Endodermal cell (in vitro differentiated cells): Measurements from ENCODE around the gene NCCRP1. TPM values are rescaled to one million over a fixed set of nuclear protein-coding genes. Genes with fewer than 3 reads are reported as not detected.

Experiments
- DNase-seq: peaks from one replicate; pipeline ENCODE4 v3.0.0-alpha.2; 2017
- H3K27ac ChIP-seq: 2 replicates; pipeline ENCODE4 v1.5.1; 2013; ENCODE audit warnings: mild to moderate bottlenecking, low read depth, low read length, moderate library complexity
- H3K27me3 ChIP-seq: 2 replicates; pipeline ENCODE4 v1.6.1; 2013; ENCODE audit warnings: mild to moderate bottlenecking, low read length, moderate library complexity; ENCODE audit not compliant: insufficient read depth, control insufficient read depth, poor library complexity, severe bottlenecking
- H3K36me3 ChIP-seq: 2 replicates; pipeline ENCODE4 v1.7.0; 2013; ENCODE audit warnings: mild to moderate bottlenecking, low read length, moderate library complexity; ENCODE audit not compliant: control insufficient read depth, insufficient read depth
- H3K4me1 ChIP-seq: one replicate; pipeline ENCODE4 v1.7.0; 2013; ENCODE audit warnings: low read length; ENCODE audit not compliant: control insufficient read depth, insufficient read depth
- H3K4me3 ChIP-seq: 2 replicates; pipeline ENCODE4 v1.5.1; 2013; ENCODE audit warnings: mild to moderate bottlenecking, low read length, moderate library complexity
- H3K9ac ChIP-seq: 2 replicates; pipeline ENCODE4 v1.6.1; 2013; ENCODE audit warnings: mild to moderate bottlenecking, low read length, moderate library complexity; ENCODE audit not compliant: poor library complexity, severe bottlenecking; ENCODE audit errors: extremely low read depth
- H3K9me3 ChIP-seq: 2 replicates; pipeline ENCODE4 v1.6.1; 2013; ENCODE audit warnings: mild to moderate bottlenecking, low read length, moderate library complexity; ENCODE audit not compliant: control insufficient read depth
- H3K27ac Mint-ChIP-seq: 2 replicates; pipeline ENCODE4 v1.8.0; 2020; ENCODE audit warnings: mixed read lengths
- H3K27me3 Mint-ChIP-seq: 2 replicates; pipeline ENCODE4 v1.8.0; 2021; ENCODE audit warnings: mild to moderate bottlenecking, mixed read lengths; ENCODE audit not compliant: insufficient read depth
- H3K36me3 Mint-ChIP-seq: 2 replicates; pipeline ENCODE4 v1.8.0; 2020; ENCODE audit warnings: low read depth, mixed read lengths
- H3K4me1 Mint-ChIP-seq: 2 replicates; pipeline ENCODE4 v1.8.0; 2020; ENCODE audit warnings: mixed read lengths
- H3K4me3 Mint-ChIP-seq: 2 replicates; pipeline ENCODE4 v1.8.0; 2020; ENCODE audit warnings: mild to moderate bottlenecking, moderate library complexity, mixed read lengths
- H3K9me3 Mint-ChIP-seq: 2 replicates; pipeline ENCODE4 v1.8.0; 2020; ENCODE audit warnings: mild to moderate bottlenecking, mixed read lengths
- WGBS, 2 experiments: methylation state at CpG; one replicate each; pipeline versions ENCODE4 v1.1.5 to v1.1.7; 2013; ENCODE audit warnings: missing lambda C conversion rate in 2 of 2, mixed read lengths in 1 of 2; ENCODE audit not compliant: insufficient coverage in 1 of 2, insufficient read length in 1 of 2; 5-methylcytosine and 5-hydroxymethylcytosine counted together
- total RNA-seq, 2 donors: library from RNA; stranded (reverse); fragmentation: NEBNext Ultra II Directional in 1 of 2; extraction: Animal tissue kit (Norgen Biotek cat#: 25700) in 1 of 2; gene quantifications; 2 replicates in 1 of 2; 3 replicates in 1 of 2; pipeline ENCODE4 v1.2.1, GENCODE V29; 2021
- TF ChIP-seq, protein P1 (sequence below): fragments of 200-600 bp; sonication (generic); conservative IDR thresholded peaks from 2 replicates; pipeline ENCODE4 v1.5.0; 2021; ENCODE audit warnings: antibody characterized with exemption, mild to moderate bottlenecking

The NCCRP1 gene
- total RNA-seq, 2 donors from 2014 or later = 0.40 to 0.53 TPM

DNA sequence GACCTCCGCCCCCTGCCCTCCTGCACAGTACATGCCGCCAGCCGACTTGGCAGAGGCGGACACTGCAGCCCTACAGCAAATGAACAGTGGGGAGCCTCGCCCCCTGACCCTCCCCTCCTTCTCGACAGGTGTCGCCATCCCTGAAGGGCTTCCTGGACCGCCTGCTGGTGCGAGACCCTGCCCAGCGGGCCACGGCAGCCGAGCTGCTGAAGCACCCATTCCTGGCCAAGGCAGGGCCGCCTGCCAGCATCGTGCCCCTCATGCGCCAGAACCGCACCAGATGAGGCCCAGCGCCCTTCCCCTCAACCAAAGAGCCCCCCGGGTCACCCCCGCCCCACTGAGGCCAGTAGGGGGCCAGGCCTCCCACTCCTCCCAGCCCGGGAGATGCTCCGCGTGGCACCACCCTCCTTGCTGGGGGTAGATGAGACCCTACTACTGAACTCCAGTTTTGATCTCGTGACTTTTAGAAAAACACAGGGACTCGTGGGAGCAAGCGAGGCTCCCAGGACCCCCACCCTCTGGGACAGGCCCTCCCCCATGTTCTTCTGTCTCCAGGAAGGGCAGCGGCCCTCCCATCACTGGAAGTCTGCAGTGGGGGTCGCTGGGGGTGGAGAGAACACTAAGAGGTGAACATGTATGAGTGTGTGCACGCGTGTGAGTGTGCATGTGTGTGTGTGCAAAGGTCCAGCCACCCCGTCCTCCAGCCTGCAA, 18.3 kb upstream of the NCCRP1 start:
- DNase-seq = no peak
- Histone ChIP-seq H3K4me3 (no peak overlapping the region), H3K4me1 (no peaks in the 10 kb centered on the region), H3K36me3 (peaks cover 13% of the 10 kb centered on the region), H3K9ac (no peak overlapping the region), H3K27me3 (no peaks in the 10 kb centered on the region), H3K27ac (no peak overlapping the region), H3K9me3 (no peaks in the 10 kb centered on the region)
- Mint-ChIP-seq H3K27ac (no peak overlapping the region), H3K36me3 (peaks cover 34% of the 10 kb centered on the region), H3K27me3 (no peaks in the 10 kb centered on the region), H3K4me1 (no peaks in the 10 kb centered on the region), H3K9me3 (peaks cover 5% of the 10 kb centered on the region), H3K4me3 (no peak overlapping the region)
- 93% methylated on average over 5 to 30 of the region's 30 CpGs for WGBS, 2 experiments
- TF ChIP-seq, protein P1, sequence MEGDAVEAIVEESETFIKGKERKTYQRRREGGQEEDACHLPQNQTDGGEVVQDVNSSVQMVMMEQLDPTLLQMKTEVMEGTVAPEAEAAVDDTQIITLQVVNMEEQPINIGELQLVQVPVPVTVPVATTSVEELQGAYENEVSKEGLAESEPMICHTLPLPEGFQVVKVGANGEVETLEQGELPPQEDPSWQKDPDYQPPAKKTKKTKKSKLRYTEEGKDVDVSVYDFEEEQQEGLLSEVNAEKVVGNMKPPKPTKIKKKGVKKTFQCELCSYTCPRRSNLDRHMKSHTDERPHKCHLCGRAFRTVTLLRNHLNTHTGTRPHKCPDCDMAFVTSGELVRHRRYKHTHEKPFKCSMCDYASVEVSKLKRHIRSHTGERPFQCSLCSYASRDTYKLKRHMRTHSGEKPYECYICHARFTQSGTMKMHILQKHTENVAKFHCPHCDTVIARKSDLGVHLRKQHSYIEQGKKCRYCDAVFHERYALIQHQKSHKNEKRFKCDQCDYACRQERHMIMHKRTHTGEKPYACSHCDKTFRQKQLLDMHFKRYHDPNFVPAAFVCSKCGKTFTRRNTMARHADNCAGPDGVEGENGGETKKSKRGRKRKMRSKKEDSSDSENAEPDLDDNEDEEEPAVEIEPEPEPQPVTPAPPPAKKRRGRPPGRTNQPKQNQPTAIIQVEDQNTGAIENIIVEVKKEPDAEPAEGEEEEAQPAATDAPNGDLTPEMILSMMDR = no peak

GRCh38 chr19:39179754-39180153, 17.0 kb upstream of the NCCRP1 start:
- H3K4me3 Mint-ChIP-seq = no peak overlapping the region
- H3K27me3 Mint-ChIP-seq = no peaks in the 10 kb centered on the region
- TF ChIP-seq, protein P1 = no peak
- Histone ChIP-seq H3K36me3 (peaks cover 15% of the 10 kb centered on the region), H3K4me3 (no peak overlapping the region), H3K4me1 (no peaks in the 10 kb centered on the region), H3K27ac (no peak overlapping the region), H3K9me3 (no peaks in the 10 kb centered on the region), H3K27me3 (no peaks in the 10 kb centered on the region), H3K9ac (no peak overlapping the region)
- WGBS, 2 experiments = 96 to 100% methylated on average over 5 to 10 of the region's 10 CpGs
- DNase-seq = no peak
- peaks cover 7% of the 10 kb centered on the region for H3K9me3 Mint-ChIP-seq
- no peak overlapping the region for H3K27ac Mint-ChIP-seq
- no peaks in the 10 kb centered on the region for H3K4me1 Mint-ChIP-seq
- H3K36me3 Mint-ChIP-seq = peaks cover 34% of the 10 kb centered on the region

- H3K4me1 ChIP-seq = no peaks in the 10 kb centered on the region
- TF ChIP-seq, protein P1 = no peak
- H3K27ac ChIP-seq = no peak overlapping the region
- H3K9me3 ChIP-seq = no peaks in the 10 kb centered on the region
- 89 to 91% methylated on average over 7 to 9 of the region's 9 CpGs for WGBS, 2 experiments
- no peak overlapping the region for H3K4me3 ChIP-seq
- Mint-ChIP-seq H3K9me3 (peaks cover 7% of the 10 kb centered on the region), H3K27me3 (no peaks in the 10 kb centered on the region), H3K4me1 (no peaks in the 10 kb centered on the region), H3K4me3 (no peak overlapping the region), H3K36me3 (peaks cover 32% of the 10 kb centered on the region), H3K27ac (no peak overlapping the region)
- DNase-seq = no peak
- no peak overlapping the region for H3K9ac ChIP-seq
- H3K36me3 ChIP-seq = peaks cover 15% of the 10 kb centered on the region
- H3K27me3 ChIP-seq = no peaks in the 10 kb centered on the region
Measured at GRCh38 chr19:39180749-39181148, 16.0 kb upstream of the NCCRP1 start.
